GM19372 (cell line): Measurements from ENCODE around the gene ALX4.

Source experiments
- ATAC-seq: cut with Tn5 transposase; IDR thresholded peaks from one replicate; pipeline ENCODE4 v1.9.1; 2021; ENCODE audit warnings: mild to moderate bottlenecking, low read depth, moderate library complexity; ENCODE audit not compliant: unreplicated experiment

The ALX4 gene

DNA sequence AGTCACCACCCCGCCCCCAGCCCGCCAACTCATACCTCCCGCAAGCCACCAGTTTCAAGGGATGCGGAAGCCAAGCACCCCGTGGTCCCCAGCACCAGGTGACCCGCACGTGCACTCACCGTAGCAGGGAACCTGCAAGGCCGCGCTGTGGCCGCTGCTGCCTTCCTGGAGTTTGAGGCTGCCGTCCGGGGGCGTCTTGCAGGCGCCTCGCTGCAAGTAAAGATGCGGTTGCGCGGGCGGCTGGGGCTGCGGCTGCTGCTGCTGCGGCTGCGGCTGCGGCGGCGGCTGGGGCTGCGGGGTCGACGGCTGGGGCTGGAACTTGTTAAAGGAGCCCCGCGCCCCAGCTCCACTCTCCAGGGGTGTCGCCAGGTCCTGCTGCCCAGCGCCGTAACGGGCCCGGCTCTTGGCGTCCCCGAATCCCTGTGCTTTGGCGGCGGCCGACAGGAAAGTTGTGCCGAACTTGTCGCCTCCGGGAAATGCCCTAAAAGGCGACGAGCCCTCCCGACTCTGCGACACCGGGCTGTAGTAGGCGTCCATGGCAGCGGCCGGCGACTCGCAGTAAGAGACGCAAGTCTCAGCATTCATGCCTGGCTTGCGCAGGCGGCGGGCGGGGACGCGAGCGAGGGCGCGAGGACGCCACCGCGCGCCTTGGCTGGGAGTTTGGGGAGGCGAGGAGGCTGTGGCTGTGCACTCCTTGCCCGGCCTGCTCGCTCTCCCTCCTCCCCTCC is at the start of gene ALX4:
TSS of gene ALX4 (minus strand) at position 662 of the 728 bp plus-strand sequence. CDS start at position 585, 77 bp downstream.
- ATAC-seq, result no peak

DNA sequence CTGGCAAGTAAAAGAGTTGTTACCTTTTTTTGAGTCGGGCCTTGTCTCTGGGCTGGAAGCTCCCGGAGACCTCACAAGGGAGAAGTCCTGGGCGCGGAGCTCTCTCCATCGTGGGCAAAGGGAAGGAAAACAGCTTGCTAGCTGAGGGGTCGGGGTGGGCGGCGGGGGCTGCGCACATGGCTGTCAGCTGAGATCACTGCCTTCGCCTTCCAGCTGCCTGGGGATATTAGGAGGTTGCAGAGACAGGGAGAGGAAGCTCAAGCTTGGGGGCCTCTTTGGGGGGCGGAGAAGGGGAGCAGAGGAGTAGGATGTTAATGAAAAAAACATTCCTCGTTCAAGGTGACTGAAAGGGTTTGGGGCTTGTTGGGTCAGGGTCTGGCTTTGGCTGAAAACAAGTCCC is 49.2 kb upstream of the ALX4 start:
- ATAC-seq, result no peak

DNA sequence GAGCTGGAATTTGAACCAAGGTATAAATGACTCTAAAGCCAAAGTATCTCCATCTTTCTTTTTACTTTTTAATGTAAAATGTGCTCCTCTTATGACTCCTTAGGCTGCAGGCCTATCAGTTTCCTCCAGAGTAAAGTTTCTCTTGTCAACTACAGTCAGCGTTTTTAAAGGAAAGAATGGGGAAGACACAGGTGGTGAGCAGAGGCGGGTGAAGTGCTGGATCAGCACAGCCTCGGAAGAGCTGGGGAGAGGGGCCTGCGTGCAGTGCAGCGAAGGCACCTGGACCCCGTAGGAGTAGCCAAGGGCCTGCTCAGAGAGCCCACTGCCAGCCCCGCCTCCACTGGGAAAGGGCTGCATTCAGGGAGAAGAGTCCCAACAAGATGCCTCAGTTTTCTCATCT is 48.8 kb upstream of the ALX4 start:
- no peak for ATAC-seq

DNA sequence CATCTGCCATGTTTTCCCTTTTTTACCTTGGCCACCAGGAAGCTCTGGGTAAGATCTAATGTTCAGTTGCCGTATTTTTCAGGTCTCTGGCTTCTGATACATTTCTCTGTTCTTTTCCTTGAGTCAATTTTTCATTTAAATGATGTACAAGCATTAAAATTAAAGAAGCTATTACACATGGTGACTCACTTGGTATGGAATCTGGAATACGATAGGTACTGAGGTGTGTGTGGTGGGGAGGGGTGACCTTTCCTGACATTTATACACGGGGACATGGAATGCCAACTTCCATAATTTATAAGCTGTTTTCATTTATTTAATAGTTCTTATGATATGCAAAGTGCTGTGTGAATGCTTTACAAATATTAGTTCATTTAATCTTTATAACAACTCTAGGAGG is 47.8 kb upstream of the ALX4 start:
- no peak for ATAC-seq

DNA sequence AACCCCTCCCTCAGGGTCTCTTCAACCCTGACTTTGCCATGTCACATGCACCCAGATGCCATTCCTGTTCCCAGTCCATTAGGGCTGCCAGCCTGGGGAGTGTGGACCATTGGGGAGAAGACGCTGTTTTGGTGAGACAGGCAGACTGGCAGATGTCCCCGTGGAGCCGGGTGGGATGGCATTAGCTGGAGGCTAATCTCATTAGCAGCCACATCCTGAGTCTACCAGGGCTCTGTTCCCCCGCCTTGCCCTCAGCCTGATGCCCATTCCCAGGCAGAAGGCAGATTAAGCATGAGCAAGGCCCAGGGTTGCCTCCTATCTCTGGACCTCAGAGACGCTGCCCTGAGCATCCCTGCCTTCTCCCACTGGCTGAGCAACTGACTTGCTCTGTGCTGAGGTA is 46.4 kb upstream of the ALX4 start:
- ATAC-seq, result no peak

DNA sequence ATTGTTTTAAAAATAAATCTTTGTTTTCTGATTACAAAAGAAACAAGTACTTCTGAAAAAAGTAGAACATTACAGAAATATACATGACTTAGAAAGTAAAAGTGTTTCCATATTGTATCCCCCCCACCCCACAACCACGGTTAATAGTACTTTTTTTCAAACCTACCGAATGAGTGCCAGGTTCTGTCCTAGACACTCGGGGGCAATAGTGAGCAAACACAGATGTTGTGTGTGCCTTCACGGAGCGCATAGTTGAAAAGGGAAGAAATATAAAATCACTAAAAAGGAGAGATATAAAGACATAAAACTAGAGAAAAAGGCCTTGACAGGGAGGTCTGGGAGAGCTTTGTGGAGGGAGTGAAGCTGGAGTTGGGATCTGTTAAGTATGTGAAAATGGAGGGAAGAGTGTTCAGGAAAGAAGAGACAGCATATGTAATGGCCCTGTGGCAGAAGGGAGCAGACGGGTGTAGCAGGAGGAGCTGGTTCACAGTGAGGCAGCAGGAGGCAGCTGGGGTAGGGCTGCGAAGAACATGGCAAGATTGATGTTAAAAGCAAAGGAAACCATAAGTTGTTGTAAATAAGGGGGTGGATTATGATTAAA is 42.1 kb upstream of the ALX4 start:
- no peak for ATAC-seq

DNA sequence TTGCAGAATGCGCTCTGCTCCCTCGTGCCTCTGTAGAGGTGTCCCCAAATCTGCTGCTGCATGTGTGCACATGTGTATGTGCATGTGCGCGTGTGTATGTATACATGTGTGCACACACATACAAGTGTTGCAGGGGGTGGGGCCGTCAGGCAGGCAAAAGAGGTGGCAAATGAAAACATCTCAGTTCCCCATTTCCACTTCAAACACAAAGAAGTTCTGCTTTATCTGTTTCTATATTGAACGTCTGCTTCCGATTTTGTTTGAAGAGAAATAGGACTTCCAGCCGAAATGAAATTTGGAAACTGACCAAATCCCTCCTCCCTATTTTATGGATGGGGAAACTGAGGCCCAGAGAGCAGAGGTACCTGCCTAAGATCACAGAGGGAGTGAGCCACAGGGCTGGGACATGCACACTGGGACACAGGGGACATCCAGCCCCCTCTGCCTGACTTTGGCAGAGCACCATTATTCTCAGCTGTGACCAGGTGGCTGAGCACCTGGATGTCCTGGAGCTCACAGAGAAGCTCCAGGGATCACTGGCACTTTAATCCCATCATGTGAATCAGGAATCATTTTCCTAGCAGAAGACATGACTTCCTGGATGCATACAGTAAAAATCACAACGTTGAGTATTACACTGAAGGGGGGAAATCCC is 41.2 kb upstream of the ALX4 start:
- no peak for ATAC-seq

DNA sequence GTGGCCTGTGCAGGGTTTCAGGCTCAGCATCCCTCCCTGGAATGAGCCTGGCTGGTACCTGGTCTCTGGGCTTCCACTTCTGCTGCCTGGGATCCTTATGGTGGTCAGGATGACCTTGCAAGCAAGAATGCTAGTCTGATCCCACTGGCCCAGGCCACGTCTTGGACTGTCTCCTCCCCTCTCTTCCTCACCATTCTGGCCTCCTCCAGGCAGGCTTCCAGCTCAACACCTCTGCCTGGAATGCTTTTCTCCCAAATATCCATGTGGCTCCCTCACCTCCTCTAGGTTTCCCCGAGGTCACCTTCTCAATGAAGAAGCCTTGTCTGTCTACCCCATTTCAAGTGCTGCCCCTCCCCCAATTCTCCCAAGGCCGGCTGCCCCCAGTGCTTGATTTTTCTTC is 39.4 kb upstream of the ALX4 start:
- ATAC-seq, result no peak

DNA sequence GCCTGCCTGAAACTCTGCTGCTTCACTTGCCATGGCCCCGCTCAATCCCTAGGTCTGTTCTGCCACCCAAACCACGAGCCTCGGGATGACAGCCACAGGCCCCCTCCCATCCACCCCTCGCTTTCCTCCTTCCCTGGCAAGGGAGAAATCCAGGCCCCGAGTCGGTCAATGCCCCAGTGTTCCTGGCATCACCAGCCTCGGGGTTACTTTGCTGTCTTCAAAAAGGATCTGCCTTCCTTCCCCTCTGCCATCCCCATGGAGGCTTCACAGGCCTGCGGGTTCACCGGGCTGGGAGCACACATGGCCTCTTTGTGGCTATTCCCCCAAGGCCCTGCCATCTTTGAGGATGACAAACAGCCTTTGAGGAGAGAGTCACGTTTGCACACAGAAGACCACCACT is 38.8 kb upstream of the ALX4 start:
- no peak for ATAC-seq

DNA sequence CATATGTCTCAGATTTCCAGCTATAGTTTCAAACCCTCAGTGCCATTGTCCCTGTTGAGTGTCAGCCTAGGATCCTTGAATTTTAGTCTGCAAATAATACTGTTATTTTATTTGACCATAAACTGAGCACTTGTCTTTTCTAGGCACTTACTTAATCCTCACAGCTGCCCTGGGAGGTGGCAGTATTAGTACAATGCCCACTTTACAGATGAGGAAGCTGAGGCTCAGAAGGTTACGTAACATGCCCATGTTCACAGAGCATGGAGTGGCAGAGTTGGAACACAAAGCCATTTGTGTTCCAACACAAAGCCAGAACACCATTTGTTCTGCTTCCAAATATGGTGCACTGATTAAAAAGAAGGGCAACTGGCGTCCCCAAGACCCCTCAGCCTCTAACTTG is 38.2 kb upstream of the ALX4 start:
- ATAC-seq, result no peak

DNA sequence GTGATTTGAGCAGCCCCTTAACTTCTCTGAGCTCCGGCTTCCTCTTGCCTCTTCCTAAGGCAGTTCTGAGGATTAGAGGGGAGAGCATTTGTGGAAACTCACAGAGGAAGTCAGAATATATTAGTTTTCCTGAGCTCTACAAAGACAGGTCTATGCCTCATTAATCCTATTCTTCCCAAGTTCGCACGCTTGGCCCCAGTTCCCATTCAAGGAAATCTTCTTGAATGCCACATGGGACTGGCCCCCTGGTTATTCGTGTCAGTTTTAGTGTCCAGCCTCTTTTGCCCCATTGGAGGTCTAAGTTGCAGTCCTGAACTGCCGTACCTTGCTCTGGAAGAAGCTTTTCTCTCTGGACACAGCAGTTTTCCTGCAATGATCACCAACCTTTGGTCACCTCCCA is 37.6 kb upstream of the ALX4 start:
- ATAC-seq, result no peak

DNA sequence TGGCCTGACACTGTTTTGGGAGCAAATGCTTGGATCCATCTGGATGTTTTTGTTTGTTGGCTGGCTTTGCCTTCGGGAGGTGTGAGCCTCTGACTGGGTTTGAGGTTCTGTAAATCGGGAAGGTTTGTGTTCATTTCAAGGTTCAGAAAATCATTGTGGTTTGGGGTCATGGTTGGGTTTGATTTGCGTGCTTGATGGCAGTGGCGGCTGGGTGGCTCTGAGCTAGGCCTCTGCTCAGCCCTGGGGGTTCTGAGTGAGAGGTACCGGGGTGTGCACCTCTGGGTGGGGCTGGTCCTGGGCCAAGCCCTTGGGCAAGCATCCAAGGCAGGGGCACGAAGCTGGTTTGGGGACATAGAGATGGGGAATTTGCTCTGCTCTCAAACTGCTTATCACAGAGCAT is 37.0 kb upstream of the ALX4 start:
- ATAC-seq, result no peak

DNA sequence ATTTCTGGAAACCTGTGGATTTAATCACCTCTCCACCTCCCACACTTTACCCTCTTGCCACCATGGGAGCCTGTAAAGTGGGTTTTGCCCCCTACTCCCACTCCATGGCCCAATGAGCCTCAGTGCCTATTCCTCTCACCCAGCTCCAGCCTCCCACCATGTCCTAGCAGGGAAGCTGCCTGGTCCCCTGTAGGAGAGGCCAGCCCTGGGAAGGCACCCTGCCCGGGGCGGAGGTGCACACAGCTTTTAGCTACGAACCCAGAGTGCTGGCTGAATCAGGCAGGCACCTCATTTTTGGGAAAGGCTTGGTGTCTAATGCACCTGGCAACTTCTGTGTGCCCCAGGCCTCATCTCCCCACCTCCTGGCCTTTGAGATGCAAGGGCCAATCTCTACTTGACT is 35.8 kb upstream of the ALX4 start:
- no peak for ATAC-seq

DNA sequence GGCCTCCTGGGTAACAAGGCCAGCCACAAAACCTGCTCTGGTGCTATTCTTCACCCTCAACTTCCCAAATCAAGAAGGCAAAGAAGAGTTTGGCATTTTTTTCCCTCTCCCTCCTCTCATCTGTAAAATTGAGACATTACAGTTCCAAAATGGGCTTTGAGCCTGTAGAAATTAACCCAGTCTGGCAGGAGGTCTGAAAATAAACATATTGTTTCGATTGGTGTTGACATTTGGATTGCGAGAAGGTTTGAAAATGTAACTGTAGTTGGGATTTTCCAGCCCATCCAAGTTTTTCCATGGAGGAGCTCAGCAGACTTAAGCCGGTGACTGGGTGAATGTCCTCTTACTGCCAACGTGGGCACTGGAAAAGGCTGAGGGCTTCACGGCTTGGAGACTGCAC is 35.0 kb upstream of the ALX4 start:
- ATAC-seq, result no peak

DNA sequence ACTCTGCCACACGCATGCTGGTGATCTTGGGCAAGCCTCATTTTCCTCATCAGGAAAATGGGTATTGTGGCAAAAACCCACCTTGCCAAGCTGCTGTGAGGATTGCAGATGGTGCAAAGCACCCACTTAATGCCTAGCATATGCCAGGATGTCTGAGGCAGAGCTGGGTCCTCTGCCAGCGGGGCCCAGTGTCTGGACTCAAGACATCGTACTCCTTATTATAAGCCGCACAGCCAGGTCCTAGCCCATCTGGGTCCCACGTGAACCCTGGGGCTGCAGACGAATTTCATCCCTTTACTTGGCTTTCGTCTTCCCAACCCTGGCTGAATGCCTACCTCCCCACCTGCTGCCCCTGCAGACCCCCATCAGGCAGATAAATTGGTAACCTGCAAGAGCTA is 34.5 kb upstream of the ALX4 start:
- no peak for ATAC-seq

DNA sequence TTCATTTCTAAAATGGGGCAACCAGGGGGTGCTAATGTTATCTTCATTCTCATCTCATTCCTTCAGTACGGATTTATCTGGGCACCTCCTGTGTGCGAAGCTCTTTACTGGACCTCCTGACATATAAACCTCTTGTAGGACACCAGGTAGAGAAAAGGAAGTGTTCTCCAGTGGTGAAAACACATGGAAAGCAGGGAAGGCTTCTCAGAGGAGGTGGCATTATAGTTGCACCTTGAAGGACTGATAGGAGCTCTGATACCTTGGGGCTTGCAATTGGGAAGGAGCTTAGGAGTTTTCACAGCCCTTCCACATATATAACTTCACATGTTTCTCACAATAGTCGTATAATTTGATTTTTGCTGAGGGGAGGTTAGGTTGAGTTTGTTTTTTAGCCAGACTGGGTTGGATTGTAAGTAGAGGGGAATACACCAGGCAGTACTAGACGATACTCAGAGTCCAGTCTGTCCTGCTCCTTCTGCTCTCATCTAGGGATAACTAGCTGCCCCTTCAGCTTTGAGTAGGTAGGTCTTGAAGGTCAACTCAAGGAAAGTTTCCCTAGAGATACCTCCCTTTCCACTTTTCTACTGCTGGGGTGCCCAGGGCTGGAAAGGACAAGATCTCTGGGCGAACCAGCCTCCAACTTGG is 34.0 kb upstream of the ALX4 start:
- no peak for ATAC-seq

DNA sequence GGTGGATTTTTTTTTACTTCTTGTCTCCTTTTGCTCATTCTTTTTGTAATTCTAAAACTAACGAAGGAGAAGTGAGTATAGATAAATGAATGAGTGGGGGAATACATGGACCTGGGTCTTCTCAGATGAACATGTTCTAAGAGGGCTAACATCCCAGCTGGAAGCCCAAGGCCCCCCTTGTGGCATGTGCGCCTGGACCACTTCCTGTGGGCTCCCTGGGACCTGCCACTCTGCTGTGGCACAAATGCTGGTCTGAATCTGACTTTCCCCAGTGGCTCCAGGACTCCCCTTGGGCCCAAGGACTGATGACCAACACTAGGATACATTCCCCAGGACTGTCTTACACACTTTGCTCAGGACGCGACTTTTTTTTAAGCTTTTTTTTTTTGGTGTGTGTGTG is 32.7 kb upstream of the ALX4 start:
- no peak for ATAC-seq

DNA sequence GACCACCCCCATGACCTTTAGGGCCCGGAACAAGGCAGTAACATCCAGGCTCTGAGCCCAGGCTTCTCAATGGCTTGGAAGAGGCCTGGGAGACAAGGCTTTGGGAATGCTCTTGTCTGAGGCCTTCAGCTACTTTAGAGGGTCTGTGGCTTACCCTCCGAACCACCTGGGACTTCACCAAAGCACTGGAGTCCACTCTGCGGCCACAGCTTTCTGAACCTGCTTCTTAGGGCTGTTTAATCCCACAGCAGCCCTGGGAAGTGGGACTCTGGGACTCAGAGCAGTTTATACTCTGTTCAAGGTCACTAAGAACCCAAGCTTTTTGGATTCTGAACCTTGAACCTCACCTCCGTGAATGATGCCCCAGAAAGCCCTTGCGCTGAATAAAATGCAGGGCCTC is 30.7 kb upstream of the ALX4 start:
- ATAC-seq, result no peak

DNA sequence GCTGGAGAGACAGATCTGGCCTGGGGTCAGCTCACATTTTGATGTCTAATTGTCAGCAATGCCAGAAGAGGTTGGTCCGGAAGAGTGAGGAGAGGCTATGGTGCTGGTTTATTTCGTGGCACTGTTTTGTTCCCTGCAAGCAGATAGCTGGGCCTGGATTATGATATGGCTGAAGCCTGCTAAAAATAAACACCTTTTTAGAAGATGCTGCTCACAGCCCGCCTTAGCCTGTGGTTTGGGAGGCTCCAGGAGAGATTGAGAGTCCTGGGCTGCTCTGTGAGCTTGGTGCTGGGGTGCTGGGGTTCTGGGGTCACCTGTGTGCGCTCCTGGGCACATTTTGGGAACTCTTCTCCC is 29.6 kb upstream of the ALX4 start:
- no peak for ATAC-seq

DNA sequence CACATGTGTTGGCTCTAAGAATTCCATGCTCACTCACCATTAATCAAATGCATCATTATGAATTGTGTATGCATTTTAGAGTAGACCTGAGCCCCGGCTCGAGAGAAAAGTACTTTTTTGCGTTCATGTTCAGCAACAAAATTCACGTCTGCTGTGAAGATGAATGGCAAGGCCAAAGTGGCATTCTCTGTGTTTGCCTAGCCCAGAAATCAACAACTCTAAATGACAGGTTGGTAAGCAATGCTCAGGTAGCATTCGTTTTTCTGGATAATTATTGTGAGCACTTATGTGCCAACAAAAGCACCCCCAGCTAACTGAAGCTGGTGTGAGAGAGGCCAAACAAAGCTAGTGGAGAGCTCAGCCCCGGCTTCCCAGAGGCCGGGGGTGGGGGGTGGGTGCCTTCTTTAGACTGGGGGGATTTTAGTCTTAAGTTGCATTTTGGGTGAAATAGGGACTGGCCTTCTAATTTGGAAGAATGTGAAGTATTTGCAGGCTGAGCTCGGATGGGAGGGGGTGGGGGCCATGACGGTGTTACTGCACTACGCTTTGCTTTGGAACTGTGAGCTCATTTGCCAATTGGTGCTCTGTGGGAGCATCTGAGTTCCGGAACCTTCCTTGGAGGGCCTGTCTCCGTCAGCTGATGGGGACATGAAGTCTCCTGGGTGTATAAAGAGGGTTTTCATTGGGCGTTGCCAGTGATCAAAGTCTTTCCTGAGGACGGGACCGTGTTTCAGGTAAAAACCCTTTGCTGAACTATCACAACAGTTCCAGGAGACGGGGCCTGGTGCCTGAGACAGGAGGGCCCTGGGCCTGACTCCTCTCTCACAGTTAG is 29.0 kb upstream of the ALX4 start:
- ATAC-seq, result no peak

DNA sequence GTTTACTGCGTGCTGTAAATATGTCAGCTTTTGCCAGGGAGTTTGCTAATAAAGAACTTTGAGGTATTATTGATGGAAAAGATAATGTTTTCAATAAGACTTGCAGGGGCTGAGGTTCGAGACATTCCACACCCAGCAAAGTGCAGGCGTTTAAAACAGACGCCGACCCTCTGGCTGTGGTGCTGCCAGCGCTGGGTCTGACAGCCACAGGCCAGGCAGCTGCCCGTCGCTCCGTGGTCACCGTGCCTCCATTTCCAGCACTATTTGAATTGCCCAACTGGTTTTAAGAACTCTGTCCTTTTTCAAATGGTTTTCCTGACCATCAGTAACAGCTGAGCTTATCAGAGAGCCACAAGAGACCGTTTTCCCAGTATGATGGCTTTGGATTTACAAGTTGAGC is 28.1 kb upstream of the ALX4 start:
- ATAC-seq, result no peak
